CD8-positive, alpha-beta memory T cell (primary cell): ENCODE results near the gene TNFRSF1B. TPM values are rescaled to one million over a fixed set of nuclear protein-coding genes. Genes with fewer than 3 reads are reported as not detected.

ENCODE experiments used
- CTCF ChIA-PET: fragments of 350-600 bp; sonication (Branson Sonifier 250); formaldehyde crosslinking; loops from one replicate; lab custom pipeline; 2021; ENCODE audit warnings: antibody characterized with exemption; lab: Charles Lee
- POLR2A ChIA-PET: fragments of 350-600 bp; sonication (Branson Sonifier 250); formaldehyde crosslinking; loops from one replicate; lab custom pipeline; 2021; ENCODE audit warnings: antibody characterized with exemption; lab: Charles Lee
- DNase-seq, 5 donors: peaks; one replicate each; pipeline versions ENCODE4 v3.0.0 to v3.0.0-alpha.2; 2020 to 2022; ENCODE audit warnings: mixed read lengths in 1 of 5
- H3K27ac ChIP-seq: one replicate; pipeline ENCODE4 v1.7.0; 2013; ENCODE audit warnings: low read depth, mild to moderate bottlenecking, low read length, moderate library complexity
- H3K27me3 ChIP-seq: 2 replicates; pipeline ENCODE4 v1.7.0; 2013; ENCODE audit warnings: low read length, mild to moderate bottlenecking; ENCODE audit not compliant: insufficient read depth, poor library complexity, severe bottlenecking
- H3K36me3 ChIP-seq: 2 replicates; pipeline ENCODE4 v1.7.0; 2013; ENCODE audit warnings: mild to moderate bottlenecking, low read length, moderate library complexity; ENCODE audit not compliant: insufficient read depth
- H3K4me1 ChIP-seq: 2 replicates; pipeline ENCODE4 v1.7.0; 2013; ENCODE audit warnings: mild to moderate bottlenecking, low read length, moderate library complexity; ENCODE audit not compliant: insufficient read depth
- H3K4me3 ChIP-seq: 2 replicates; pipeline ENCODE4 v1.7.0; 2013; ENCODE audit warnings: mild to moderate bottlenecking, low read length
- H3K9me3 ChIP-seq: 2 replicates; pipeline ENCODE4 v1.7.0; 2013; ENCODE audit warnings: mild to moderate bottlenecking, low read length
- H3K27ac Mint-ChIP-seq, 8 donors: one replicate each; pipeline ENCODE4 v1.8.0; 2020 to 2021; ENCODE audit warnings: mixed read lengths in 8 of 8, mild to moderate bottlenecking in 6 of 8, inconsistent platforms in 3 of 8, moderate library complexity in 3 of 8
- H3K27me3 Mint-ChIP-seq, 2 donors: one replicate each; pipeline ENCODE4 v1.8.0; 2020 to 2021; ENCODE audit warnings: mixed read lengths in 2 of 2, mild to moderate bottlenecking in 1 of 2, moderate library complexity in 1 of 2
- H3K36me3 Mint-ChIP-seq, 3 donors: one replicate each; pipeline ENCODE4 v1.8.0; 2020 to 2021; ENCODE audit warnings: mixed read lengths in 3 of 3, inconsistent platforms in 1 of 3, mild to moderate bottlenecking in 1 of 3
- H3K4me1 Mint-ChIP-seq, 3 donors: one replicate each; pipeline ENCODE4 v1.8.0; 2020 to 2021; ENCODE audit warnings: mixed read lengths in 3 of 3, inconsistent platforms in 1 of 3, mild to moderate bottlenecking in 1 of 3
- H3K4me3 Mint-ChIP-seq, 7 donors: one replicate each; pipeline ENCODE4 v1.8.0; 2020 to 2021; ENCODE audit warnings: mixed read lengths in 7 of 7, mild to moderate bottlenecking in 6 of 7, moderate library complexity in 4 of 7, inconsistent platforms in 2 of 7
- H3K9me3 Mint-ChIP-seq, 5 donors: one replicate each; pipeline ENCODE4 v1.8.0; 2020 to 2022; ENCODE audit warnings: mixed read lengths in 5 of 5, mild to moderate bottlenecking in 3 of 5, moderate library complexity in 2 of 5, inconsistent platforms in 1 of 5
- polyA plus RNA-seq: library from polyadenylated mRNA; unstranded; fragments of 300-500 nt; fragmentation: Illumina TruSeq; gene quantifications from one replicate; pipeline ENCODE4 v1.2.3, GENCODE V29; 2021
- total RNA-seq, 2 experiments: library from RNA; stranded (reverse); gene quantifications; one replicate each; pipeline ENCODE4 v1.2.3, GENCODE V29; 2021

Gene TNFRSF1B
- 100 to 1,000 TPM; 169 to 174 TPM for total RNA-seq
- 164 TPM for polyA plus RNA-seq

- ChIA-PET POLR2A (interaction anchor here (0.6 to 2.3 kb wide), 4 partner anchors 11 to 259 kb away, joined by 3 to 15 read pairs (median 3); partner anchors contain the start of gene TNFRSF8), CTCF (interaction anchor here (1.1 to 3.4 kb wide), 2 partner anchors 16 to 42 kb away, joined by 3 to 15 read pairs; no protein-coding TSS in a partner anchor)
- Histone ChIP-seq H3K27ac (peak within 1 kb of the TSS; percentile 95), H3K4me3 (peak within 1 kb of the TSS; percentile 91), H3K4me1 (peaks cover 67% of the 10 kb centered on the region), H3K9me3 (no peaks in the 10 kb centered on the region), H3K36me3 (no peaks in the 10 kb centered on the region), H3K27me3 (no peaks in the 10 kb centered on the region)
- peaks cover 71 to 84% (median 76%) of the 10 kb centered on the region in 3 donors for H3K4me1 Mint-ChIP-seq
- peaks cover 0 to 2% of the 10 kb centered on the region in 2 donors for H3K27me3 Mint-ChIP-seq
- H3K36me3 Mint-ChIP-seq: peaks cover 3 to 34% (median 4%) of the 10 kb centered on the region in 3 donors
- H3K4me3 Mint-ChIP-seq: peak within 1 kb of the TSS; percentile 94 to 100 (median 99)
- no peaks in the 10 kb centered on the region for H3K9me3 Mint-ChIP-seq
- peak within 1 kb of the TSS; percentile 90 to 100 (median 99) for H3K27ac Mint-ChIP-seq
- DNase-seq: peak; percentile 49 to 78 (median 68)
Observed at GRCh38 chr1:12166834-12167492, at the start of gene TNFRSF1B. TNFRSF1B (plus strand) TSS chr1:12166991; CDS start chr1:12167092, 101 bp downstream.

GRCh38 chr1:12121212-12122003 is 45.4 kb upstream of the TNFRSF1B start:
- Mint-ChIP-seq H3K9me3 (peaks cover 0 to 6% (median 0%) of the 10 kb centered on the region in 5 donors), H3K27me3 (peaks cover 0 to 2% of the 10 kb centered on the region in 2 donors), H3K4me3 (peak overlapping the region in 2 of 7 donors; percentile 45 to 54), H3K4me1 (peaks cover 32 to 41% (median 36%) of the 10 kb centered on the region in 3 donors), H3K36me3 (no peaks in the 10 kb centered on the region), H3K27ac (peak overlapping the region in 3 of 8 donors; percentile 6 to 79 (median 8))
- CTCF ChIA-PET: interaction anchor here (5.1 to 14.8 kb wide), 2 partner anchors 64 to 82 kb away, joined by 50 to 348 read pairs; no protein-coding TSS in a partner anchor
- Histone ChIP-seq H3K27me3 (no peaks in the 10 kb centered on the region), H3K4me3 (no peak overlapping the region), H3K4me1 (peaks cover 22% of the 10 kb centered on the region), H3K27ac (no peak overlapping the region), H3K36me3 (no peaks in the 10 kb centered on the region), H3K9me3 (no peaks in the 10 kb centered on the region)
- POLR2A ChIA-PET: no interaction called here
- peak in 3 of 5 donors; percentile 43 to 56 (median 52) for DNase-seq

GRCh38 chr1:12123172-12123571 is 43.6 kb upstream of the TNFRSF1B start:
- peaks cover 0 to 6% (median 0%) of the 10 kb centered on the region in 5 donors for H3K9me3 Mint-ChIP-seq
- no peak overlapping the region for H3K4me3 Mint-ChIP-seq

GRCh38 chr1:12124693-12125421 is 41.9 kb upstream of the TNFRSF1B start:
- DNase-seq: peak; percentile 68 to 85 (median 72)
- H3K9me3 Mint-ChIP-seq: peaks cover 0 to 6% (median 0%) of the 10 kb centered on the region in 5 donors
- peak overlapping the region in 5 of 8 donors; percentile 59 to 90 (median 81) for H3K27ac Mint-ChIP-seq
- ChIA-PET POLR2A (interaction anchor here (0.6 to 2.0 kb wide), 8 partner anchors 26 to 108 kb away, joined by 3 to 7 read pairs (median 4); no protein-coding TSS in a partner anchor), CTCF (interaction anchor here (0.5 to 14.8 kb wide), 39 partner anchors 9 to 534 kb away, joined by 3 to 348 read pairs (median 7); partner anchors contain the start of genes TNFRSF1B and VPS13D)
- H3K27me3 ChIP-seq: no peaks in the 10 kb centered on the region
- no peaks in the 10 kb centered on the region for H3K36me3 ChIP-seq
- no peak overlapping the region for H3K4me3 ChIP-seq
- no peaks in the 10 kb centered on the region for H3K36me3 Mint-ChIP-seq
- peaks cover 0 to 2% of the 10 kb centered on the region in 2 donors for H3K27me3 Mint-ChIP-seq
- H3K27ac ChIP-seq: no peak overlapping the region
- H3K4me1 Mint-ChIP-seq: peaks cover 30 to 46% (median 34%) of the 10 kb centered on the region in 3 donors
- no peaks in the 10 kb centered on the region for H3K9me3 ChIP-seq
- peak overlapping the region in 4 of 7 donors; percentile 27 to 50 (median 40) for H3K4me3 Mint-ChIP-seq
- peaks cover 22% of the 10 kb centered on the region for H3K4me1 ChIP-seq

More at GRCh38 chr1:12123172-12123571, 43.6 kb upstream of the TNFRSF1B start:
- Histone ChIP-seq H3K4me1 (peaks cover 22% of the 10 kb centered on the region), H3K4me3 (no peak overlapping the region), H3K9me3 (no peaks in the 10 kb centered on the region), H3K36me3 (no peaks in the 10 kb centered on the region), H3K27me3 (no peaks in the 10 kb centered on the region), H3K27ac (no peak overlapping the region)
- POLR2A ChIA-PET: no interaction called here
- Mint-ChIP-seq H3K36me3 (no peaks in the 10 kb centered on the region), H3K27me3 (peaks cover 0 to 2% of the 10 kb centered on the region in 2 donors), H3K27ac (no peak overlapping the region), H3K4me1 (peaks cover 32 to 41% (median 38%) of the 10 kb centered on the region in 3 donors)
- DNase-seq: no peak
- CTCF ChIA-PET: interaction anchor here (0.9 to 14.8 kb wide), 5 partner anchors 10 to 286 kb away, joined by 3 to 348 read pairs (median 50); no protein-coding TSS in a partner anchor

DNA sequence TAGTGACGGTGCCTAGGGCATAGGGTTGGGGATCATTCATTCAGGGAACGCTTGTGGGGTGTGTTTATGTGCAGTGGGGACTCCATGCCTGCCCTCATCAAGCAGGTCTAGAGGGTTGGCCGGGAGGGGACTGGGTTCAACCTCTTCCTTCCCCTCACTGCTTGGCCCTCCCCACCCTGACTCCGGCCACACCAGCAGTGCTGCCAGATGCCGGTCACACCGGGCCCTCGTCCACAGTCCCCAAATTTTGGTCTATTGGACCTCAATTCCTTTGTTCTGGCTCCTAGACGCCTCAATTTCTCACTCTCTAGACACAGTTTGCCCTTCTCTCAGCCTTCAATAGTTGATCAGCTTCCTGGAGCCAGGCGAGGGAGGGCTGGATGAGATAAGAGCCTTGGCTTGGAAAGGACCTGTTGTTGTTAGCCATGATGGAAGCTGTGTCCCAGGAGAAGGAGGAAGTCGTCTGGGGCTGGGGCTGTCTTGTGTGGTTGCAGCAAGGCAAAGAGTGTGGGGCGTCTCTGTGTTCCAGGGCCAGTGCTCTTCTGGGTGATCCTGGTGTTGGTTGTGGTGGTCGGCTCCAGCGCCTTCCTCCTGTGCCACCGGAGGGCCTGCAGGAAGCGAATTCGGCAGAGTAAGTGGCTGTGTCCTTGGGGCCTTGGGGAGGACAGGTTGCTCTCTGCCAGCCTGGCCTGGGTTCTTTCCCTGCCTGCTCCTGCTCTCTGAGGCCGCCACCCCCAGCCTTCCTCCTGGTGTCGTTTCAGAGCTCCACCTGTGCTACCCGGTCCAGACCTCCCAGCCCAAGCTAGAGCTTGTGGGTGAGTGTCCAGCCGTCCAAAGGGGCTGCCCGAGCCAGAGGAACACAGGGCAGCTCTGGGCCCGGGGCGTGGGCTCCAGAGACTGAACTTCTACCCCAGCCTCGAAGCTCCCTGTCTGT is 41.1 kb upstream of the TNFRSF1B start:
- Mint-ChIP-seq H3K27me3 (peaks cover 0 to 2% of the 10 kb centered on the region in 2 donors), H3K4me1 (peaks cover 25 to 41% (median 35%) of the 10 kb centered on the region in 3 donors), H3K9me3 (no peaks in the 10 kb centered on the region), H3K36me3 (no peaks in the 10 kb centered on the region), H3K4me3 (no peak overlapping the region), H3K27ac (peak overlapping the region in 4 of 8 donors; percentile 28 to 90 (median 83))
- Histone ChIP-seq H3K27me3 (no peaks in the 10 kb centered on the region), H3K36me3 (no peaks in the 10 kb centered on the region), H3K9me3 (no peaks in the 10 kb centered on the region), H3K4me3 (no peak overlapping the region), H3K27ac (no peak overlapping the region), H3K4me1 (peaks cover 22% of the 10 kb centered on the region)
- no peak for DNase-seq
- POLR2A ChIA-PET: interaction anchor here (0.6 to 2.0 kb wide), 8 partner anchors 9 to 109 kb away, joined by 3 to 7 read pairs (median 5); no protein-coding TSS in a partner anchor
- CTCF ChIA-PET: interaction anchor here (0.7 to 14.8 kb wide), 28 partner anchors 12 to 533 kb away, joined by 3 to 348 read pairs (median 8); partner anchors contain the start of genes TNFRSF1B and VPS13D

DNA sequence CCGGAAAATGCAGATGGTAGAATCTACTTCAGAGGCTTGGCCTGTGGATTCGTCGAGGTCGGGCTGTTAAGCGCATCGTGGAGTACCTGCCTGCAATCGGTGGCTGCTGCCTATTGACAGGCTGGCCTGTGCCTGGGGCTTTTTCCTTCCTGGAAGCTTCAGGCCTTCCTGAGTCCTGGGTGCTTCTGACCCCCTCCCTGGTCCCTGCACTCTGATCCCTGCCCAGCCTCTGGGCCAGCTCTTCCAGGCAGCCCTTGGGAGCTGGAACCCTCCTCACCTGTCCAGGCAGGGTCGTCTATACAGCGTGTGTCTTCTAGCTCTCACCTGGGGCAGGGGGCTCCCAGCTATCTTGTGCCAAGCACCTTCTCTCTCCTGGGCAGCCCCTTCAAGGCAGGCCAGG is 40.0 kb upstream of the TNFRSF1B start:
- ChIA-PET CTCF (interaction anchor here (0.7 to 14.8 kb wide), 7 partner anchors 23 to 128 kb away, joined by 3 to 348 read pairs (median 15); partner anchors contain the start of gene TNFRSF1B), POLR2A (interaction anchor here (0.9 kb wide), 1 partner anchor 8 kb away, joined by 7 read pairs; no protein-coding TSS in a partner anchor)
- Histone ChIP-seq H3K27ac (no peak overlapping the region), H3K4me1 (peaks cover 15% of the 10 kb centered on the region), H3K36me3 (no peaks in the 10 kb centered on the region), H3K4me3 (no peak overlapping the region), H3K9me3 (no peaks in the 10 kb centered on the region), H3K27me3 (no peaks in the 10 kb centered on the region)
- H3K4me1 Mint-ChIP-seq: peaks cover 14 to 34% (median 26%) of the 10 kb centered on the region in 3 donors
- no peak for DNase-seq
- no peaks in the 10 kb centered on the region for H3K9me3 Mint-ChIP-seq
- H3K4me3 Mint-ChIP-seq: no peak overlapping the region
- H3K27ac Mint-ChIP-seq: peak overlapping the region in 1 of 8 donors; percentile 84
- peaks cover 0 to 2% of the 10 kb centered on the region in 2 donors for H3K27me3 Mint-ChIP-seq
- no peaks in the 10 kb centered on the region for H3K36me3 Mint-ChIP-seq
